ENCODE results near the gene PCCB.
A peak's percentile ranks its signal among the peaks of the same experiment; 100 is the strongest.

The PCCB gene

GRCh38 chr3:136336329-136337100 lies 86.4 kb downstream of the PCCB start:
- no peak for DNase-seq (ENCODE audit: low read depth, low spot score)
- TF ChIP-seq FOXP2 (optimal IDR thresholded peaks at IDR 0.05; ENCODE audit: control extremely low read depth, extremely low read length, insufficient read depth), result no peak
- TF ChIP-seq EZH2 (IDR thresholded peaks at IDR 0.05), result no peak
- TF ChIP-seq POLR2AphosphoS5 (IDR thresholded peaks at IDR 0.05; ENCODE audit: borderline replicate concordance, low read depth, low read length), result no peak
- 0 out of 2 replicates have a peak overlapping the region, but pooled peaks have one; percentile 13 for H3K27ac ChIP-seq
- peaks cover 71% of the 10 kb centered on the region for H3K36me3 ChIP-seq (ENCODE audit: insufficient read depth, low read length)
- no peaks in the 10 kb centered on the region for H3K9me3 ChIP-seq (ENCODE audit: low read depth, low read length)
- no peak overlapping the region for H3K9ac ChIP-seq (ENCODE audit: insufficient read length)
- H3K4me3 ChIP-seq, result no peak overlapping the region

GRCh38 chr3:136343446-136343845 lies 93.3 kb downstream of the PCCB start:
- H3K9ac ChIP-seq (ENCODE audit: insufficient read length), result no peak overlapping the region
- no peaks in the 10 kb centered on the region for H3K9me3 ChIP-seq (ENCODE audit: low read depth, low read length)
- peaks cover 38% of the 10 kb centered on the region for H3K36me3 ChIP-seq (ENCODE audit: insufficient read depth, low read length)
- no peak for DNase-seq (ENCODE audit: low read depth, low spot score)
- no peak overlapping the region for H3K27ac ChIP-seq
- TF ChIP-seq POLR2AphosphoS5 (IDR thresholded peaks at IDR 0.05; ENCODE audit: borderline replicate concordance, low read depth, low read length) (no peak), FOXP2 (optimal IDR thresholded peaks at IDR 0.05; ENCODE audit: control extremely low read depth, extremely low read length, insufficient read depth) (no peak), EZH2 (IDR thresholded peaks at IDR 0.05) (no peak)
- no peak overlapping the region for H3K4me3 ChIP-seq

DNA sequence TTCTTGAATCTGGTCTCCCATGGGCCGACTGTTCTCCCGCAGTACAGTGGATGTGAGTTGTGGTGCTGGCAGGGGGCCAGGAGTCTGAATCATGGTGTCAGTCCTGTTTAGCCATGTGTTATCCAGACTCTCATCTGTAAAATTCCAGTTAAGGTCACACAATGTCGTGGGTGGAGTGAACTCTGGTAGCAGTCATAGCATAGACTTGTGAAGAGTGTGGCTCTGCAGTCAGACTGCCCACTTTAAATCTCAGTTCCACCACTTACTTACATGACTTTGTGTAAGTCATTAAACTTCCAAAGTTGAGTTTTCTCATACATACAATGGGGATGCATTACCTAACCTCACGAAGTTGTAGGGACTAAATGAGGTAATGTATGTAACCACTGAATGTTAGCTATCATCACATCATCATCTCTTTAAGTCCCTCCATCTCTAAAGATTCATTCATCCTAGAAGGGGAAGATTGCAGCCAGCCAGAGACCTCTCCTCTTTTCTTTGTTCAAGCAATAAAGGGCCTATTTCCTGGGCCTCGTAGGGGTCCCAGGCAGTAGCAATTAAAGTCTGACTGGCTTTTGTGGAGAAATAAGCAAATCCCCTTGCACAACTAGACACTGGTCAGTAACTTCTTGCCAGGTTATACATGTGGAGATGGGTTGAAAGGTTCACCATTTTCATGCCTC lies 93.9 kb downstream of the PCCB start:
- no peak for DNase-seq (ENCODE audit: low read depth, low spot score)
- Histone ChIP-seq H3K4me3 (no peak overlapping the region), H3K9ac (ENCODE audit: insufficient read length) (no peak overlapping the region), H3K9me3 (ENCODE audit: low read depth, low read length) (no peaks in the 10 kb centered on the region), H3K27ac (no peak overlapping the region), H3K36me3 (ENCODE audit: insufficient read depth, low read length) (peaks cover 39% of the 10 kb centered on the region)
- TF ChIP-seq EZH2 (IDR thresholded peaks at IDR 0.05), result no peak
- TF ChIP-seq POLR2AphosphoS5 (IDR thresholded peaks at IDR 0.05; ENCODE audit: borderline replicate concordance, low read depth, low read length), result no peak
- TF ChIP-seq FOXP2 (optimal IDR thresholded peaks at IDR 0.05; ENCODE audit: control extremely low read depth, extremely low read length, insufficient read depth), result no peak

- no peak for DNase-seq (ENCODE audit: low read depth, low spot score)
- TF ChIP-seq POLR2AphosphoS5 (IDR thresholded peaks at IDR 0.05; ENCODE audit: borderline replicate concordance, low read depth, low read length), result no peak
- TF ChIP-seq FOXP2 (optimal IDR thresholded peaks at IDR 0.05; ENCODE audit: control extremely low read depth, extremely low read length, insufficient read depth), result no peak
- TF ChIP-seq EZH2 (IDR thresholded peaks at IDR 0.05), result no peak
- no peak overlapping the region; the same call in 1 of the 2 replicates for H3K27ac ChIP-seq
- no peaks in the 10 kb centered on the region for H3K9me3 ChIP-seq (ENCODE audit: low read depth, low read length)
- H3K4me3 ChIP-seq, result no peak overlapping the region
- H3K36me3 ChIP-seq (ENCODE audit: insufficient read depth, low read length), result peaks cover 27% of the 10 kb centered on the region
- no peak overlapping the region for H3K9ac ChIP-seq (ENCODE audit: insufficient read length)
These were observed 96.3 kb downstream of the PCCB start for GRCh38 chr3:136346486-136346885.

DNA sequence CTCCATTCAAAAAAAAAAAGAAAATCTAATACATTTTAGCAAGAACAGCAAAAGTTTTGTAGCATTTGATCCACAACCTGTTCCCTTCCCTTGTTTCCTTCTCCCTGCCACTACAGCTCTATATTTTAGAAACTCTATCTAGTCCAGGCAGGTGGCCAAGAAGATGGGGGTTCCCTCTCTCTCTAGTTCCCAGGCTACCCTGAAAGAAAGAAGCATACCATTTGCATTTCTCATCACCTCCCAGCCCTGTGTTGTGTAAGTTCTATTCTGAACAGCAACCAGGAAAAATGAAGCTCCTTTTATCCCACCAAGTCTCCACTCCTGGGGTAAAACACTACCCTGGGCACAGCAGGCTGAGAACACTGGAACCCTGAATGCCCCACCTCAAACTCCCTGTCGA lies 100.0 kb downstream of the PCCB start:
- DNase-seq (ENCODE audit: low read depth, low spot score), result no peak
- Histone ChIP-seq H3K4me3 (no peak overlapping the region), H3K27ac (no peak overlapping the region), H3K9ac (ENCODE audit: insufficient read length) (no peak overlapping the region), H3K9me3 (ENCODE audit: low read depth, low read length) (no peaks in the 10 kb centered on the region), H3K36me3 (ENCODE audit: insufficient read depth, low read length) (peaks cover 18% of the 10 kb centered on the region)
- TF ChIP-seq POLR2AphosphoS5 (IDR thresholded peaks at IDR 0.05; ENCODE audit: borderline replicate concordance, low read depth, low read length), result no peak
- TF ChIP-seq EZH2 (IDR thresholded peaks at IDR 0.05), result no peak
- TF ChIP-seq FOXP2 (optimal IDR thresholded peaks at IDR 0.05; ENCODE audit: control extremely low read depth, extremely low read length, insufficient read depth), result no peak

DNA sequence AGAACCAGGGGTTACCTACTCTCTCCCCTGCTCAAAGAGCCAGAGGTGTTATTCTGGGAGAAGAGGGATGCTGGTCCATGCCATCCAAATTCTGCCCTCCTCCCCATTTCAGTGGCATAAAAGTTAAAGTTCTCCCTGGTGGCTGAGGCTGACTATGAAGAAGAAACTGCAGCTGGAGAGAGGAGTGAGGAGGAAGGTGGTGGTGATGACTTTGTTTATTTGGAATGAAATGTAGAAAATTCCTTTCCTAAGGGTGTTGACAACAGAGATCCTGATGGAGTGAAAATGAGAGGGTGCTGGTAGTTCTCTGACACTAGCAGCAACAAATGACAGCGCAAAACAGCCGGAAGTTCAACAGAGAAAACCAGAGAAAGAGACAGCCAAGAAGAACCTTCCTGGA lies 100.4 kb downstream of the PCCB start:
- H3K27ac ChIP-seq, result no peak overlapping the region
- TF ChIP-seq EZH2 (IDR thresholded peaks at IDR 0.05) (no peak), FOXP2 (optimal IDR thresholded peaks at IDR 0.05; ENCODE audit: control extremely low read depth, extremely low read length, insufficient read depth) (no peak), POLR2AphosphoS5 (IDR thresholded peaks at IDR 0.05; ENCODE audit: borderline replicate concordance, low read depth, low read length) (no peak)
- H3K9ac ChIP-seq (ENCODE audit: insufficient read length), result no peak overlapping the region
- no peaks in the 10 kb centered on the region for H3K9me3 ChIP-seq (ENCODE audit: low read depth, low read length)
- no peak for DNase-seq (ENCODE audit: low read depth, low spot score)
- H3K36me3 ChIP-seq (ENCODE audit: insufficient read depth, low read length), result peaks cover 18% of the 10 kb centered on the region
- no peak overlapping the region for H3K4me3 ChIP-seq

DNA sequence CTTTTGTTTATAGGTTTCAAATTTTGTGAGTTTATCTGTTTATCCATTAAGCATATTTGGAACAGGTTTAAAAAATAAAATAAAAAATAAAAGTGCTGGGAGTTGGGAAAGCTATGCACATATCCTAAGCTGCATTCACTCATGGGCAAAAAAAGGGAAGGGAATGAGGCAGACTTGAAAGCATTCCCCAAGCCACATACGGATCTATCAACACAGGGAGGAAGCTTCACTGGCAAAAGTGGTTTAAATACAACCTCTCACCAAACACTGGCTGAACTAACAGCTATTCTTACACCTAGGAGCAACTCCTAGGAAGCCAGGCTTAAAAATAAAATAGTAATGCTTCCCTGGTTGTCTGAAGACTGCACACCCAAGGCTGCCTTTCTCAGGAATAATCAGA lies 101.2 kb downstream of the PCCB start:
- no peak overlapping the region for H3K4me3 ChIP-seq
- H3K9me3 ChIP-seq (ENCODE audit: low read depth, low read length), result no peaks in the 10 kb centered on the region
- no peak for DNase-seq (ENCODE audit: low read depth, low spot score)
- TF ChIP-seq EZH2 (IDR thresholded peaks at IDR 0.05), result no peak
- TF ChIP-seq POLR2AphosphoS5 (IDR thresholded peaks at IDR 0.05; ENCODE audit: borderline replicate concordance, low read depth, low read length), result no peak
- TF ChIP-seq FOXP2 (optimal IDR thresholded peaks at IDR 0.05; ENCODE audit: control extremely low read depth, extremely low read length, insufficient read depth), result no peak
- H3K27ac ChIP-seq, result no peak overlapping the region
- H3K36me3 ChIP-seq (ENCODE audit: insufficient read depth, low read length), result peaks cover 18% of the 10 kb centered on the region
- no peak overlapping the region for H3K9ac ChIP-seq (ENCODE audit: insufficient read length)

DNA sequence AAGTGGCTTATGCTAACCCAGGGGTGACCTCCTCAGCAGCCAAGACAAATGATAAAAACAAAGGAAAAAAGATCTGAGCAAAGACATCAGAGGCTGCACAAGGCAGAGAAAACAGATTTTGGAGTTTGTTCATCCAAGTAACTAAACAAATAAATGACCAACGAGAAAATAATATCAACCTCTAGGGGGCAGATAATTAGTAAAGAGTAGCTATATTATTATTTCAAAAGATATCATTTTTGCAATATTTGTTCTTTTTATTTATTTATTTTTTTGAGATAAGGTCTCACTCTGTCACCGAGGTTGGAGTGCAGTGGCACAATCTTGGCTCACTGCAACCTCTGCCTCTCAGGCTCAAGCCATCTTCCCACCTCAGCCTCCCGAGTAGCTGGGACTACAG lies 101.8 kb downstream of the PCCB start:
- H3K4me3 ChIP-seq, result no peak overlapping the region
- no peaks in the 10 kb centered on the region for H3K9me3 ChIP-seq (ENCODE audit: low read depth, low read length)
- peaks cover 18% of the 10 kb centered on the region for H3K36me3 ChIP-seq (ENCODE audit: insufficient read depth, low read length)
- TF ChIP-seq EZH2 (IDR thresholded peaks at IDR 0.05) (no peak), FOXP2 (optimal IDR thresholded peaks at IDR 0.05; ENCODE audit: control extremely low read depth, extremely low read length, insufficient read depth) (no peak), POLR2AphosphoS5 (IDR thresholded peaks at IDR 0.05; ENCODE audit: borderline replicate concordance, low read depth, low read length) (no peak)
- H3K27ac ChIP-seq, result no peak overlapping the region
- H3K9ac ChIP-seq (ENCODE audit: insufficient read length), result no peak overlapping the region
- no peak for DNase-seq (ENCODE audit: low read depth, low spot score)
